Uterus (tissue), 4 donors: ENCODE measurements around the gene CLPX. TPM values are rescaled to one million over a fixed set of nuclear protein-coding genes. Genes with fewer than 3 reads are reported as not detected.
A peak's percentile ranks its signal among the peaks of the same experiment; 100 is the strongest.
"Not testable (repeated sequence)": the region's sequence is repeated elsewhere in the genome, so short reads cannot be mapped to it uniquely, and the experiment has no call there.

Source experiments
- DNase-seq, 2 donors: peaks; one replicate each; pipeline ENCODE4 v3.0.0-alpha.2; 2019 to 2020
- H3K27ac ChIP-seq, 2 donors: fragments of 200-600 bp; sonication (generic); 1 replicate in 1 of 2; 2 replicates in 1 of 2; pipeline ENCODE4 v1.5.1; 2016 to 2018
- H3K27me3 ChIP-seq, 2 donors: fragments of 200-600 bp; sonication (generic); one replicate each; pipeline ENCODE4 v1.5.1; 2018 to 2019; ENCODE audit warnings: control low read depth in 1 of 2
- H3K36me3 ChIP-seq, 2 donors: fragments of 200-600 bp; sonication (generic); one replicate each; pipeline ENCODE4 v1.5.1; 2019; ENCODE audit warnings: control low read depth in 1 of 2
- H3K4me1 ChIP-seq, 2 donors: fragments of 200-600 bp; sonication (generic); one replicate each; pipeline ENCODE4 v1.5.1; 2018 to 2019; ENCODE audit warnings: control low read depth in 1 of 2
- H3K4me3 ChIP-seq, 2 donors: fragments of 200-600 bp; sonication (generic); 1 replicate in 1 of 2; 2 replicates in 1 of 2; pipeline ENCODE4 v1.5.1; 2018 to 2019; ENCODE audit warnings: mild to moderate bottlenecking in 1 of 2
- H3K9me3 ChIP-seq, 2 donors: fragments of 200-600 bp; sonication (generic); one replicate each; pipeline ENCODE4 v1.5.1; 2019; ENCODE audit warnings: control low read depth in 1 of 2
- CTCF ChIP-seq, 4 experiments: fragments of 200-600 bp in 2 of 4; fragments of 450-650 bp in 2 of 4; sonication (generic) in 2 of 4; IDR thresholded peaks; one replicate each; pipeline ENCODE4 v1.5.1; 2016 to 2019; ENCODE audit warnings: antibody characterized with exemption in 4 of 4, mild to moderate bottlenecking in 2 of 4, moderate library complexity in 1 of 4
- POLR2A ChIP-seq, 2 donors: fragments of 450-650 bp; IDR thresholded peaks; one replicate each; pipeline ENCODE4 v1.6.1; 2016; ENCODE audit warnings: antibody characterized with exemption in 2 of 2, mild to moderate bottlenecking in 1 of 2, moderate library complexity in 1 of 2
- intact Hi-C: fragments of 100-400 bp; cut with DNase I; formaldehyde crosslinking; loops from one replicate; pipeline ENCODE4 v1.15.1; 2023; ENCODE audit warnings: low total_unique reads
- total RNA-seq, 4 donors: library from RNA; depleted of rRNA in 3 of 4; stranded (reverse); fragments of >200 nt in 3 of 4; gene quantifications; one replicate each; pipeline versions ENCODE4 v1.1.0 to v1.2.4, GENCODE V29; 2014 to 2023
- donor health status: DM: yes; HTN: yes; CAD: no.

The CLPX gene
- 10 to 100 TPM; 21.0 to 85.2 (median 51.8) TPM for total RNA-seq

DNA sequence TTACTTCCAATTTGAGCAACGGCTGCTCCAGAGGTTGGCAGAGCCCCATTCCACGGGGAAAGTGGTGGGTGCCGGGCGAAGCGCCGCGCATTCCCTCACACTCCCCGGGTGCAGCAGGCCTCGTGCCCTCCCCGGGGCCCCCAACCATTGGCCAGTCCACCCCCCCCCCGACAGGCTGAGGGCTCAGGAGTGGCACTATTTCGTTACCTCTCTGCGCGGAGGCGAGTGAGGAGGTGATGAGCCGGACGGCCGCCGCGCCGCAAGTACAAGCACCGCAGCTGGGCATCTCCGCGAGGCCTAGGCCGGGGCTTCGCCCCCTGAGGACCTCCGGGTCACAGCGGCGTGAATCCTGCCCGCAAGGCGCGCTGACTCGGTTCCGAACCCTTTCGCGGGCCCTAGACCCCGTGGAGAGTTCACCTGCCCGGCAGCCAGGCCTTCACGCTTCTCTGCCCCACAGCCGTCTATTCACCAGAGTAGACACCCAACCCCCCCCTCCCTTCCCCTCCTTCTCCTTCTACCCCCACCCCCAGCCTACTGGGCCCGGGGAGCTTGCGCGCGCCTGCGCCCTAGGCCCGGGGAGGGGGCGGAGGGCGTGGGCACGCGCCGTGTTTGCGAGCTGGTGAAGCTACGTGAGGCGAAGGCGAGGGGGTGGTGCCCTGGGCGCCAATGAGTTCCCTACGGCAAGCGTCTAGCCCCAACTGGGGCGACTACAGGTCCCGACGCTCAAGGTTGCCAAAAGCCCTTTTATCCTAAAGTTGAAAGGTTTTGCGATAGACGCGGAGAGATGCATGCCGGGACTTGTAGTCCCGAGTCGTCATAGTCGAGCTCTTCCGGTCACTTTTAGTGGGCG, at the start of gene CLPX:
Gene CLPX, minus strand, starts transcription at position 475 of the 850 bp plus-strand sequence. Its CDS starts 189 bp downstream, at position 286.
- Histone ChIP-seq H3K36me3 (no peaks in the 10 kb centered on the region), H3K4me1 (no peaks in the 10 kb centered on the region), H3K4me3 (peak within 1 kb of the TSS; percentile 80 to 98), H3K9me3 (no peaks in the 10 kb centered on the region), H3K27ac (peak within 1 kb of the TSS; percentile 93 to 95), H3K27me3 (no peaks in the 10 kb centered on the region)
- DNase-seq: peak; percentile 87 to 92
- intact Hi-C loops: loop anchor here (5.0 kb wide), 1 partner anchor 87 kb away; no protein-coding TSS in a partner anchor
- TF ChIP-seq POLR2A (IDR thresholded peaks at IDR 0.05) (peak; percentile 45 to 70), CTCF (IDR thresholded peaks at IDR 0.05) (no peak)

GRCh38 chr15:65233696-65234095, 48.6 kb upstream of the CLPX start:
- peak overlapping the region; percentile 9 to 24 for H3K27ac ChIP-seq
- no peak for DNase-seq
- no peak for TF ChIP-seq CTCF (IDR thresholded peaks at IDR 0.05)
- TF ChIP-seq POLR2A (IDR thresholded peaks at IDR 0.05): no peak
- intact Hi-C loops: no loop called here
- no peaks in the 10 kb centered on the region for H3K27me3 ChIP-seq
- no peaks in the 10 kb centered on the region for H3K4me1 ChIP-seq
- no peak overlapping the region for H3K4me3 ChIP-seq
- no peaks in the 10 kb centered on the region for H3K36me3 ChIP-seq
- H3K9me3 ChIP-seq: no peaks in the 10 kb centered on the region

DNA sequence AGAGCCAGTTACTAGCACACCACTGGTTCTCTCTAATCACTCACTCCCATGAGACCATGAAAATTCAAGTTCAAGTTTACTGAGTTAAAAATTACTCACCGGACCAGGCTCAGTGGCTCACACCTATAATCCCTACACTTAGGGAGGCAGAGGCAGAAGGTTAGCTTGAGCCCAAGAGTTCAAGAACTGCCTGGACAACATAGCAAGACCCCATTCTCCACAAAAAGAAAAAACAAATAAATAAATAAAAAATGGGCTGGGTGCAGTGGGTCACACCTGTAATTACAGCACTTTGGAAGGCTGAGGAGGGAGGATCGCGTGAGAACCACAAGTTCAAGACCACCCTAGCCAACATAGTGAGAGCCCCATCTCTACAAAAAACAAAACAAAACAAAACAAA, 47.4 kb upstream of the CLPX start:
- Histone ChIP-seq H3K9me3 (no peaks in the 10 kb centered on the region), H3K36me3 (no peaks in the 10 kb centered on the region), H3K27me3 (no peaks in the 10 kb centered on the region), H3K4me3 (no peak overlapping the region), H3K4me1 (no peaks in the 10 kb centered on the region), H3K27ac (no peak overlapping the region)
- TF ChIP-seq CTCF (IDR thresholded peaks at IDR 0.05) (no peak), POLR2A (IDR thresholded peaks at IDR 0.05) (no peak)
- DNase-seq: no peak
- intact Hi-C loops: no loop called here

- H3K36me3 ChIP-seq: no peaks in the 10 kb centered on the region
- no peaks in the 10 kb centered on the region for H3K27me3 ChIP-seq
- intact Hi-C loops: no loop called here
- no peak overlapping the region for H3K27ac ChIP-seq
- H3K4me3 ChIP-seq: no peak overlapping the region
- H3K4me1 ChIP-seq: no peaks in the 10 kb centered on the region
- no peak for DNase-seq
- TF ChIP-seq CTCF (IDR thresholded peaks at IDR 0.05) (no peak), POLR2A (IDR thresholded peaks at IDR 0.05) (no peak)
- no peaks in the 10 kb centered on the region for H3K9me3 ChIP-seq
Measured at GRCh38 chr15:65231306-65231705, 46.2 kb upstream of the CLPX start.

DNA sequence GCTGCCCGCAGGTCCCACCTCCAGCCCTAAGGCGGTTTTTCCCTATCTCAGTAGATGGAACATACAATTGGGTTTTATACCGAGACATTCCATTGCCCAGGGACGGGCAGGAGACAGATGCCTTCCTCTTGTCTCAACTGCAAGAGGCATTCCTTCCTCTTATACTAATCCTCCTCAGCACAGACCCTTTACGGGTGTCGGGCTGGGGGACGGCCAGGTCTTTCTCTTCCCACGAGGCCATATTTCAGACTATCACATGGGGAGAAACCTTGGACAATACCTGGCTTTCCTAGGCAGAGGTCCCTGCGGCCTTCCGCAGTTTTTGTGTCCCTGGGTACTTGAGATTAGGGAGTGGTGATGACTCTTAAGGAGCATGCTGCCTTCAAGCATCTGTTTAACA, 41.8 kb upstream of the CLPX start:
- H3K36me3 ChIP-seq, H3K27me3 ChIP-seq, H3K9me3 ChIP-seq, DNase-seq, intact Hi-C loops, H3K4me3 ChIP-seq, H3K27ac ChIP-seq, H3K4me1 ChIP-seq: not testable (repeated sequence)
